Tibial nerve (tissue), 4 donors: Measurements from ENCODE around the gene PGRMC1.

Source experiments
- CTCF ChIP-seq, 5 experiments: fragments of 200-600 bp in 3 of 5; fragments of 450-650 bp in 2 of 5; sonication (generic) in 3 of 5; IDR thresholded peaks; one replicate each; pipeline ENCODE4 v1.5.1; 2016 to 2019; ENCODE audit warnings: antibody characterized with exemption in 5 of 5, mild to moderate bottlenecking in 3 of 5, moderate library complexity in 2 of 5
- EP300 ChIP-seq, 2 donors: sonication (generic); formaldehyde crosslinking; IDR thresholded peaks; one replicate each; pipeline ENCODE4 v1.6.1; 2017; ENCODE audit warnings: antibody characterized with exemption in 2 of 2, mild to moderate bottlenecking in 1 of 2
- POLR2A ChIP-seq, 2 donors: fragments of 450-650 bp; IDR thresholded peaks; one replicate each; pipeline ENCODE4 v1.6.1; 2017; ENCODE audit warnings: antibody characterized with exemption in 2 of 2, mild to moderate bottlenecking in 2 of 2, moderate library complexity in 2 of 2

- TF ChIP-seq CTCF (IDR thresholded peaks at IDR 0.05) (no peak), POLR2A (IDR thresholded peaks at IDR 0.05) (no peak), EP300 (IDR thresholded peaks at IDR 0.05) (no peak)
Observed at GRCh38 chrX:119235051-119235511, 1.0 kb upstream of the PGRMC1 start.
